ENCODE results near the gene EDAR.

DNA sequence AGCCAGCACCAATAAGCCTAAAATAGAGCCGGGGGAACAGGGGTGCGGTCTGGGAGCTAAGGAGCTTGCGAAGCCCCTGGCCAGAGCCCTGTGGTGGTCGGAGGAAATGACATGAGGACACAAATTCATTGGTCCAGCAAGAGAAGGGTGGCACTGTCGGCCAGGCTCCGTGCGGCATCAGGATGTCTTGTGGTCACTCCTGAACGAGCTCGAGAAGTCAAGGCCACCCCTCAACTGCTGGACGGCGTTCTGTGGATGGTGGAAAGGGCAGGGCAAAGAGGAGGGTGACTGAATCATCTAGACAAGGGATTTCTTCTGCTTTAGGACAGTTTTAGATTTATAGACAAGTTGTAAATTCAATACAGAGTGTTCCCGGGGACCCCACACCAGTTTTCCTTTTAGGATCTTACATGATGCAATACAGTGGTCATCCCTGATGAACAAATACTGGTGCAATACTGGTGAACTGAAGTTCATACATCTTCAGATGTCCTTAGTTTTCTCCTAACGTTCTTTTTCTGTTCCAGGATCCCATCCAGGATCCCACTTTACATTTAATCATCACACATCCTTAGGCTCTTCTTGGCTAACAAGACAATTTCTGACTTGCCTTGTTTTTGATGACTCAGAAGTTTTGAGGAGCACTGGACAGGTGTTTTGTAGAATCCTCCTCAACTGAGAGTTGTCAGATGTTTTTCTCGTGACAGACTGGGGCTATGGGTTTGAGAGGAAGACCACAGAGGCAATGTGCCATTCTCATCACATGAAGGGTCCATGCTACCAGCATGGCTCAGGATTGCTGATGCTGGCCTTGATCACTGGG, 13.2 kb downstream of the EDAR start:
- no peak for TF ChIP-seq CTCF (IDR thresholded peaks at IDR 0.05)
- TF ChIP-seq EP300 (IDR thresholded peaks at IDR 0.05) = no peak
- TF ChIP-seq POLR2A (IDR thresholded peaks at IDR 0.05) = no peak

All from stomach (tissue), 4 donors.